HG02798 (cell line): ENCODE data around the gene VAT1L.
A peak's percentile ranks its signal among the peaks of the same experiment; 100 is the strongest.
"Not testable (repeated sequence)": the region's sequence is repeated elsewhere in the genome, so short reads cannot be mapped to it uniquely, and the experiment has no call there.

Experiments
- ATAC-seq: cut with Tn5 transposase; IDR thresholded peaks from one replicate; pipeline ENCODE4 v1.9.1; 2021; ENCODE audit warnings: mild to moderate bottlenecking; ENCODE audit not compliant: unreplicated experiment, poor library complexity

The VAT1L gene

DNA sequence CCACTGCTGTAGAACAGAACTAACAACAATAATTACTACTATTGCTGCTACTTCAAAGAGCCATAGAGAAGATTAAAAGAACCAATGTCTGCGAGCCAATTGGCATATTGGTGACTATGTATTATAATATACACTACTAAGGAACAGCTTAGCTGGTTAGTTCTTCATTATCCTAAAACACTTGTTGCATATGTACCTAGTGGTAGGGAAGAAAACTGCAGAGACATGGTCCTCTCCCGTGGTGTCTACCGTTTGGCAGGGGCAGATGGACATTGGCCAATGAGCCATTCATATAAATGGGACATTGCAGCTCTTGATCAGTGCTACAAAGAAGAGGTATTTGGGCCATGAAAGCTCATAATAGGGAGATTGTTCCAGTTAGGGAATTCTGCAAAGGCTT is 187.6 kb downstream of the VAT1L start:
- ATAC-seq: no peak

- ATAC-seq: no peak
Observed at GRCh38 chr16:77977339-77977738, 189.0 kb downstream of the VAT1L start.

GRCh38 chr16:77985111-77985510 is 196.7 kb downstream of the VAT1L start:
- no peak for ATAC-seq

DNA sequence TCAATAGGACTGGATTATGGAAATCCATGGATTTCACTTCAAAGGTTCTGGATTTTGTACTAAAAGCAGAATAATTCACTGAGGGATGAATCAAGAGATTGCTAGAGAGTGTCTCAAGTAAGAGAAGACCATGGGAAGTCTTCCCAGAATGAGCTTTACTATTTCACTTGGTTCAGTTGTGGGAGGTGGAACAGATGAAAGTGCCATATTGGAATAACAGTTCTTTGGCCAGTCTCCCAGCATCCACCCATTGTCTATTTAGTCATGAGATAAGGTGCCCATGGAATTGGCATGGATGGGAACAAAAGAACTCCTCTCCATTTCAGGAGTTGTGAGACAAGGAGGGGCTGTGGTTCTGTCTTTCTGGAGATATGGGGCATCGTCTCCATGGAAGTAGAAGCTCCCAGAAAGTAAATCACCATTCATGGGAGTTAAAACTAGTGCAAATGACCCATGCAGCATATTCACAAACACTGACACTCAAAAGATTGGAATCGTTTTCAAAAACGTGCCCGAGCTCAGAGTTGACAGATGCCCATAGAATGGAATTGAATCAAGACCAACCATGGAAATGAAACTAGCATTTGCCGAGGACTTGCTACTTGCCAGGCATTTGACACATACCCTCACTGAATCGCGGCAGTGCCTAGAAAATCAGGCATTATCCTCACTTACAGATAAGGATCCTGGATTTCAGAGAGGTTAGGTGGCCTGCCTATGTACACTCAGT is 197.8 kb downstream of the VAT1L start:
- ATAC-seq: no peak

DNA sequence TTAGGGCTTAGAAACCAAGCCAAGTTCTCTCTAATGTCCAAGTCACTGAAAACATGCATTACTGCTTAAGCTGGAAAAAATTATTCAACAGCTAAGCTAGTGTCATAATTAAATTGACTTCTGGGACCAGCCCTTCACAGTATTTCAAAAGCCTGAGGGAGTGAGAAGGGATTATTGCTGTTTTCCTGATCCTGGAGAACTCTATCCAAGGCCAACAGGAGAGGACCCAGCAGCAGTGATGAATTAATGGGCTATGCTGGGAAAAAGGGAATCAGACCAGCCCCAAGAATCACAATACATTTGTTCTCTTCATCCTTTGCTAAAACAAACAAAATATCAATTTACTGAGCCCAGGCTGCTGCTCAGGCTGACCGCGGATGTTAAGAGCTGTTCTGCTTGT is 199.4 kb downstream of the VAT1L start:
- no peak for ATAC-seq

DNA sequence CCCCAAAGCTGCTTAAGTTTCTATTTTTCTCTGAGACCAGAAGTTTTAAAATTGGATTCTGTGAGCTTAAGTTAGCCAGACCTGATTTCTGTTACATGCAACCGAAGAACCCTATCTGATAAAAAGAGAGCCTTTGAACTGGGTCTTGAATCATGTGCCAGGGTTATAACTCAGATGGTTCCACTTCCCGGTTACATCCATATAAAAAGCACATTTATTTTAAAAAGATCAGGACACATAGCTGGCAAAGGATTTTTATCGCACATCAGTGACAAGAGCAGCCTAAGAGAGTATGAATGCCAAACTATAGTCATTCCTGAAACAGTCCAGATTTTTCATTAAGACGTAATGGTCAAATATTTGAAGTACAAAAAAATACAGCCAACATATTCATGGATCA is 201.5 kb downstream of the VAT1L start:
- no peak for ATAC-seq

GRCh38 chr16:77991701-77992100 is 203.3 kb downstream of the VAT1L start:
- no peak for ATAC-seq

- ATAC-seq: not testable (repeated sequence)
Observed at GRCh38 chr16:77992381-77992780, 204.0 kb downstream of the VAT1L start.

DNA sequence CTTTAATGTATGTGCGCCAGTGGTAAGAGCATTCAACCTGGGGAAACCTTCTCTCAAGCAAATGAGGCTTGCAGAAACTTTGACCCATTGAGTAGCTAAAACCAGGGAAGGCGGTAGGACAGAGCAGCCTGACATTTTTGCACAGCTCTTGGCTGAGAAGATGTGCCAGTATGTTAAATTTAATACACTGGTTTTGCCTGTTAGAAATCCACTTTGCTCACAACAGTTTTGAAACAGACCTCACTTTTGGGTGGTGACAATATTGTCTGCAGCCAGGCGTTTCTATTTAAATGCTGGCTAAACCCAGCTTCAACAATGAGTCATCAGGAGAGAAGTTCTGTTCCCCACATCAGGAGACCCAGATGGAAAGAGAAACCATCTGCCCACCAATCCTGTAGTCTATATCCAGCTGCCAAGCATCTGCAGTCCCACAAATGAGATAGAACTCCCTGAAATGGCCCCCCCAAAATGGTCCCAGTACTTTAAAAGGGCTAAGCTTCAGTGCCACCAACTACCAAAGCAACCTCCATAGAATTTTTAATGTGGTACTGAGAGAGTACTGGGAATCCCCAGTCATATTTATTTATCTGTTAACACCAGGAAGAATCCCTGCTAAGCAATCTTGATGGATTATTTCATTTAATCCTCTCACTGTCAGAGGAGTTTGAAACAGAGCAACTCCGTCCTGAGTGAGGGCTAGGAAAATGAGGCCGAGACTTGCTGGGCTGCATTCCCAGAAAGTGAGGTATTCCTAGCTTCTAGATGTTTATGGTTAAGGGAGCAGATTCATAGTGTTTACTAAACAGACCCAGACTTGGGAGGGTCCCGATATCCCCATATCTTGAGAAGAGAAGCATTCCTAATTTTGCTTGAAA is 205.0 kb downstream of the VAT1L start:
- ATAC-seq: no peak

GRCh38 chr16:77995843-77996455 is 207.6 kb downstream of the VAT1L start:
- ATAC-seq: no peak

- no peak for ATAC-seq
Observed at GRCh38 chr16:77998350-77999023, 210.1 kb downstream of the VAT1L start.

- no peak for ATAC-seq
Observed at GRCh38 chr16:78001451-78002025, 213.2 kb downstream of the VAT1L start.

GRCh38 chr16:78002915-78003538 is 214.7 kb downstream of the VAT1L start:
- peak; percentile 98 for ATAC-seq

GRCh38 chr16:78004517-78004916 is 216.2 kb downstream of the VAT1L start:
- ATAC-seq: no peak

DNA sequence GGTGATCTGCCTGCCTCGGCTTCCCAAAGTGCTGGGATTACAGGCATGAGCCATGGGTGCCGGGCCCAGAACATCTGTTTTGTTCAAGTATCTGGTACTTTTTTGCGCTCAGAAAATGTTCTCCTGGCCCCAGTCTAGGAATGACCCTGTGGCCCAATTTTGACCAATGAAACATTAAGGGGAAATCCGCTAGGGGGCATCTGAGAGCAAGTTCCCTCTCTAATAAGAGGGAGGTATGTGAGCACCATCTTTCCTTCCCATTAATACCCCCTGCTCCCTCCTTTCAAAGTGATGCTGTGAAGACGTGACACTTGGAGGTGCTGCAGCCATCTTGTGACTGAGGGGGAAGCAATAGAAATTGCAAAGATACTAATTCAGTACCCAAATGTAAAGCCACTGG is 217.5 kb downstream of the VAT1L start:
- no peak for ATAC-seq

DNA sequence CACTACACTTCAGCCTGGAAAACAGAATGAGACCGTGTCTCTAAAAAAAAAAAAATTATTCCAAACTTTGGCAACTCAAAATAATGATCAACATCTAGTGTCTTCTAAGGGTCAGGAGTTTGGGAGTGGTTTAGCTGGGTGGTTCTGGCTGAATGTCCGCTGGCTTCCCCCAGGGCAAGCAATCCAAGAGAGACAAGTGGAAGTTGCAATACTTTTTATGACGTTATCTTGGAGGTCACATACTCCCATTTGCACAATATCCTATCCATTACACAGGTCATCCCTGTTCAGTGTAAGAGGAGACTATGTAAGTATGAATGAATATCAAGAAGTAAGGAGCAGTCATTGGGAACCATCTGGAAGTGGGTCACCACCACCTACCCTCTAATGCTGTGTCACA is 218.8 kb downstream of the VAT1L start:
- ATAC-seq: no peak

- ATAC-seq: no peak
Observed at GRCh38 chr16:78022347-78023060, 234.1 kb downstream of the VAT1L start, which contains the start of gene CLEC3A. Gene CLEC3A, plus strand, starts transcription at chr16:78022548. Its CDS starts 79 bp downstream, at chr16:78022627.

GRCh38 chr16:78024159-78024558 is 235.8 kb downstream of the VAT1L start:
- no peak for ATAC-seq

DNA sequence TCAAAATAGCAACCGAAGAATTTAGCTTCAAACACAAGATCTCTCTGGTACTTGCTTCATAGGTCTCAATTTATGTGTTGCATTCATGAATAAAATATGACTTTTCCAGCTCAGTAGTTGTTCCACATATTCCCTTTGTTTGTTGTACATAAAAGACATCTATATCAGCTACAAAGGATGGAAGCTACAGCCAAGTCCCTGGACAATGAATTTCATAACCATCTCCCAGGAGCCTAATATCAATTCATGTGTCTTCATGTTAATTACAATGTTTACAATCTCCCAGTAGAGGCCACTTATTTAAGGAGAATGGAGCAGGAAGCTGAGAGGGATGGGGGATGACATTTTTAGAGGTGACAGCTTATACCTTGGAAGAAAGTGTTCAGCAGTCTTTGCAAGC is 237.3 kb downstream of the VAT1L start:
- ATAC-seq: no peak
